Measurements from ENCODE around the gene MYO18A. TPM values are rescaled to one million over a fixed set of nuclear protein-coding genes. Genes with fewer than 3 reads are reported as not detected.
A peak's percentile ranks its signal among the peaks of the same experiment; 100 is the strongest.

MYO18A gene
- total RNA-seq, 1 donor from 2014 or later = 28.8 TPM

GRCh38 chr17:29107933-29108822 is 72.0 kb downstream of the MYO18A start:
- DNase-seq (ENCODE audit: extremely low spot score, unreplicated experiment) = no peak
- Mint-ChIP-seq H3K36me3 (ENCODE audit: unreplicated experiment) (peaks cover 28% of the 10 kb centered on the region), H3K4me3 (ENCODE audit: unreplicated experiment) (no peak overlapping the region), H3K27ac (ENCODE audit: unreplicated experiment) (no peak overlapping the region), H3K9me3 (ENCODE audit: unreplicated experiment) (no peaks in the 10 kb centered on the region), H3K27me3 (ENCODE audit: unreplicated experiment) (no peaks in the 10 kb centered on the region), H3K4me1 (ENCODE audit: unreplicated experiment) (peaks cover 3% of the 10 kb centered on the region)
- TF ChIP-seq CTCF (IDR thresholded peaks at IDR 0.05) = no peak

- H3K36me3 Mint-ChIP-seq (ENCODE audit: unreplicated experiment) = peaks cover 30% of the 10 kb centered on the region
- peaks cover 6% of the 10 kb centered on the region for H3K4me1 Mint-ChIP-seq (ENCODE audit: unreplicated experiment)
- H3K4me3 Mint-ChIP-seq (ENCODE audit: unreplicated experiment) = no peak overlapping the region
- H3K9me3 Mint-ChIP-seq (ENCODE audit: unreplicated experiment) = no peaks in the 10 kb centered on the region
- no peak for TF ChIP-seq CTCF (IDR thresholded peaks at IDR 0.05)
- DNase-seq (ENCODE audit: extremely low spot score, unreplicated experiment) = no peak
- H3K27me3 Mint-ChIP-seq (ENCODE audit: unreplicated experiment) = no peaks in the 10 kb centered on the region
- H3K27ac Mint-ChIP-seq (ENCODE audit: unreplicated experiment) = no peak overlapping the region
Measured at GRCh38 chr17:29107084-29107483, 73.1 kb downstream of the MYO18A start.

GRCh38 chr17:29103341-29103740 is 76.9 kb downstream of the MYO18A start:
- no peaks in the 10 kb centered on the region for H3K9me3 Mint-ChIP-seq (ENCODE audit: unreplicated experiment)

GRCh38 chr17:29102741-29103181 is 77.4 kb downstream of the MYO18A start:
- Mint-ChIP-seq H3K4me1 (ENCODE audit: unreplicated experiment) (peaks cover 8% of the 10 kb centered on the region), H3K9me3 (ENCODE audit: unreplicated experiment) (no peaks in the 10 kb centered on the region), H3K36me3 (ENCODE audit: unreplicated experiment) (peaks cover 21% of the 10 kb centered on the region), H3K4me3 (ENCODE audit: unreplicated experiment) (no peak overlapping the region), H3K27ac (ENCODE audit: unreplicated experiment) (peak overlapping the region; percentile 28), H3K27me3 (ENCODE audit: unreplicated experiment) (no peaks in the 10 kb centered on the region)
- no peak for TF ChIP-seq CTCF (IDR thresholded peaks at IDR 0.05)
- no peak for DNase-seq (ENCODE audit: extremely low spot score, unreplicated experiment)

More at GRCh38 chr17:29103341-29103740, 76.9 kb downstream of the MYO18A start:
- H3K4me1 Mint-ChIP-seq (ENCODE audit: unreplicated experiment) = peaks cover 8% of the 10 kb centered on the region
- no peak for DNase-seq (ENCODE audit: extremely low spot score, unreplicated experiment)
- peaks cover 17% of the 10 kb centered on the region for H3K36me3 Mint-ChIP-seq (ENCODE audit: unreplicated experiment)
- H3K27me3 Mint-ChIP-seq (ENCODE audit: unreplicated experiment) = no peaks in the 10 kb centered on the region
- TF ChIP-seq CTCF (IDR thresholded peaks at IDR 0.05) = no peak
- no peak overlapping the region for H3K27ac Mint-ChIP-seq (ENCODE audit: unreplicated experiment)
- H3K4me3 Mint-ChIP-seq (ENCODE audit: unreplicated experiment) = no peak overlapping the region

- DNase-seq (ENCODE audit: extremely low spot score, unreplicated experiment) = no peak
- Mint-ChIP-seq H3K9me3 (ENCODE audit: unreplicated experiment) (no peaks in the 10 kb centered on the region), H3K4me3 (ENCODE audit: unreplicated experiment) (no peak overlapping the region), H3K36me3 (ENCODE audit: unreplicated experiment) (peaks cover 27% of the 10 kb centered on the region), H3K27me3 (ENCODE audit: unreplicated experiment) (no peaks in the 10 kb centered on the region), H3K27ac (ENCODE audit: unreplicated experiment) (no peak overlapping the region), H3K4me1 (ENCODE audit: unreplicated experiment) (peaks cover 8% of the 10 kb centered on the region)
- TF ChIP-seq CTCF (IDR thresholded peaks at IDR 0.05) = no peak
Measured at GRCh38 chr17:29102046-29102445, 78.2 kb downstream of the MYO18A start.
